ENCODE measurements around the gene SHISA2. TPM values are rescaled to one million over a fixed set of nuclear protein-coding genes. Genes with fewer than 3 reads are reported as not detected.

The SHISA2 gene
- polyA plus RNA-seq, 2 of the 4 experiments (the other 2 are of a cell fraction): not detected

GRCh38 chr13:26061947-26062346 lies 10.1 kb upstream of the SHISA2 start:
- H3K4me3 ChIP-seq: no peak overlapping the region
- FAIRE-seq (no peak), ATAC-seq (no peak), DNase-seq (ENCODE audit: low read depth in 1 of 2, low spot score in 1 of 2) (no peak)
- no peaks in the 10 kb centered on the region for H3K9me3 ChIP-seq
- TF ChIP-seq HEYL (CRISPR knock-in tag; IDR thresholded peaks at IDR 0.05) (no peak), CTCF (IDR thresholded peaks at IDR 0.05) (no peak)
- CTCF ChIA-PET: interaction anchor here (2.1 kb wide), 1 partner anchor 487 kb away, joined by 10 read pairs; no protein-coding TSS in a partner anchor
- no peak overlapping the region for H3K27ac ChIP-seq
- H3K4me2 ChIP-seq: no peak overlapping the region
- no peaks in the 10 kb centered on the region for H3K4me1 ChIP-seq
- 33% methylated on average over 6 of the region's 6 CpGs for WGBS (ENCODE audit: missing lambda C conversion rate)
- POLR2A ChIA-PET: no interaction called here

- ATAC-seq (no peak), DNase-seq (ENCODE audit: low read depth in 1 of 2, low spot score in 1 of 2) (no peak), FAIRE-seq (no peak)
- POLR2A ChIA-PET: no interaction called here
- Histone ChIP-seq H3K4me3 (no peak overlapping the region), H3K4me1 (no peaks in the 10 kb centered on the region), H3K9me3 (no peaks in the 10 kb centered on the region), H3K4me2 (no peak overlapping the region), H3K27ac (no peak overlapping the region)
- TF ChIP-seq NPAS2 (CRISPR knock-in tag; IDR thresholded peaks at IDR 0.05; ENCODE audit: borderline replicate concordance) (no peak), ZSCAN20 (CRISPR knock-in tag; IDR thresholded peaks at IDR 0.05) (no peak), HMGXB4 (CRISPR knock-in tag; IDR thresholded peaks at IDR 0.05; ENCODE audit: borderline replicate concordance) (no peak), ESRRA (IDR thresholded peaks at IDR 0.05; ENCODE audit: borderline replicate concordance, low read length) (no peak), EHMT2 (IDR thresholded peaks at IDR 0.05; ENCODE audit: low read depth) (no peak), TP53 (CRISPR knock-in tag; IDR thresholded peaks at IDR 0.05) (no peak), FOXS1 (CRISPR knock-in tag; IDR thresholded peaks at IDR 0.05) (no peak), HDAC2 (IDR thresholded peaks at IDR 0.05) (no peak), ZNF302 (CRISPR knock-in tag; IDR thresholded peaks at IDR 0.05) (no peak), RFX5 (IDR thresholded peaks at IDR 0.05) (no peak), TFCP2L1 (CRISPR knock-in tag; IDR thresholded peaks at IDR 0.05) (no peak), RCOR1 (IDR thresholded peaks at IDR 0.05; ENCODE audit: low read depth, low read length) (no peak), JUN (IDR thresholded peaks at IDR 0.05) (no peak), FOSL2 (IDR thresholded peaks at IDR 0.05) (no peak), FOSL2 (CRISPR knock-in tag; IDR thresholded peaks at IDR 0.05) (no peak), MAZ (IDR thresholded peaks at IDR 0.05; ENCODE audit: borderline replicate concordance, low read depth, low read length) (no peak), CBX8 (IDR thresholded peaks at IDR 0.05) (no peak), ATOH8 (CRISPR knock-in tag; IDR thresholded peaks at IDR 0.05; ENCODE audit: low read depth) (no peak), CHD2 (IDR thresholded peaks at IDR 0.05; ENCODE audit: low read length, partially characterized antibody) (no peak), RARB (CRISPR knock-in tag; IDR thresholded peaks at IDR 0.05) (no peak), REST (IDR thresholded peaks at IDR 0.05) (no peak)
- 23% methylated on average over 5 of the region's 5 CpGs for WGBS (ENCODE audit: missing lambda C conversion rate)
- CTCF ChIA-PET: interaction anchor here (2.1 kb wide), 1 partner anchor 487 kb away, joined by 10 read pairs; no protein-coding TSS in a partner anchor
These were observed 9.4 kb upstream of the SHISA2 start for GRCh38 chr13:26061256-26061655.
